GF-D8 (cell line): ENCODE data around the gene FARS2.

Experiments used
- DNase-seq: peaks from one replicate; lab custom pipeline; 2025; lab: John Stamatoyannopoulos, UW

The FARS2 gene

GRCh38 chr6:5287205-5287965 lies 26.1 kb downstream of the FARS2 start:
- DNase-seq, result no peak

GRCh38 chr6:5287966-5288297 lies 26.6 kb downstream of the FARS2 start:
- no peak for DNase-seq

GRCh38 chr6:5290097-5290496 lies 28.8 kb downstream of the FARS2 start:
- DNase-seq, result no peak

- no peak for DNase-seq
Measured at GRCh38 chr6:5290500-5290899, 29.2 kb downstream of the FARS2 start.

GRCh38 chr6:5292154-5292553 lies 30.8 kb downstream of the FARS2 start:
- no peak for DNase-seq

GRCh38 chr6:5293692-5294091 lies 32.4 kb downstream of the FARS2 start:
- no peak for DNase-seq

GRCh38 chr6:5294392-5295211 lies 33.3 kb downstream of the FARS2 start:
- peak; percentile 69 for DNase-seq

GRCh38 chr6:5295623-5296022 lies 34.3 kb downstream of the FARS2 start:
- DNase-seq, result no peak

GRCh38 chr6:5300206-5300764 lies 39.0 kb downstream of the FARS2 start:
- DNase-seq, result no peak

- peak; percentile 52 for DNase-seq
Measured at GRCh38 chr6:5302220-5302946, 41.1 kb downstream of the FARS2 start.

GRCh38 chr6:5302995-5303622 lies 41.8 kb downstream of the FARS2 start:
- DNase-seq, result peak; percentile 58

- no peak for DNase-seq
Measured at GRCh38 chr6:5303682-5304081, 42.4 kb downstream of the FARS2 start.

- peak; percentile 40 for DNase-seq
Measured at GRCh38 chr6:5305968-5306626, 44.8 kb downstream of the FARS2 start.

GRCh38 chr6:5307058-5307457 lies 45.7 kb downstream of the FARS2 start:
- DNase-seq, result no peak

GRCh38 chr6:5308066-5308465 lies 46.8 kb downstream of the FARS2 start:
- no peak for DNase-seq

GRCh38 chr6:5314191-5314865 lies 53.0 kb downstream of the FARS2 start:
- no peak for DNase-seq

- no peak for DNase-seq
Measured at GRCh38 chr6:5315881-5316280, 54.6 kb downstream of the FARS2 start.

GRCh38 chr6:5316951-5317350 lies 55.6 kb downstream of the FARS2 start:
- no peak for DNase-seq

- no peak for DNase-seq
Measured at GRCh38 chr6:5318617-5319272, 57.4 kb downstream of the FARS2 start.

- DNase-seq, result no peak
Measured at GRCh38 chr6:5323979-5324378, 62.7 kb downstream of the FARS2 start.
